Skeletal muscle satellite cell (primary cell): ENCODE data around the gene ASGR1.
"Not testable (repeated sequence)": the region's sequence is repeated elsewhere in the genome, so short reads cannot be mapped to it uniquely, and the experiment has no call there.

ENCODE experiments used
- H3K27me3 ChIP-seq: 2 replicates; pipeline ENCODE4 v1.7.0; 2013; ENCODE audit warnings: low read length; ENCODE audit not compliant: control insufficient read depth, insufficient read depth
- H3K36me3 ChIP-seq: 2 replicates; pipeline ENCODE4 v1.7.0; 2013; ENCODE audit warnings: mild to moderate bottlenecking, control low read depth, low read length; ENCODE audit not compliant: insufficient read depth
- H3K4me1 ChIP-seq: 2 replicates; pipeline ENCODE4 v1.7.0; 2013; ENCODE audit warnings: low read length; ENCODE audit not compliant: control insufficient read depth, insufficient read depth
- H3K4me2 ChIP-seq: 2 replicates; pipeline ENCODE4 v1.7.0; 2013; ENCODE audit warnings: mild to moderate bottlenecking, low read length
- H3K4me3 ChIP-seq: 2 replicates; pipeline ENCODE4 v1.7.0; 2013; ENCODE audit warnings: low read length
- H3K9ac ChIP-seq: 2 replicates; pipeline ENCODE4 v1.7.0; 2013; ENCODE audit warnings: mild to moderate bottlenecking, low read depth, low read length, moderate library complexity
- H3K9me3 ChIP-seq: replicated peaks from 2 replicates; pipeline ENCODE4 v1.7.0; 2013; ENCODE audit warnings: mild to moderate bottlenecking, control low read depth, low read length

The ASGR1 gene

GRCh38 chr17:7169565-7169908, 9.6 kb downstream of the ASGR1 start:
- H3K9ac ChIP-seq, H3K9me3 ChIP-seq, H3K27me3 ChIP-seq, H3K4me1 ChIP-seq, H3K4me2 ChIP-seq, H3K36me3 ChIP-seq, H3K4me3 ChIP-seq: not testable (repeated sequence)

- H3K9me3 ChIP-seq: not testable (repeated sequence)
Observed at GRCh38 chr17:7168841-7169564, 10.2 kb downstream of the ASGR1 start.

GRCh38 chr17:7167832-7168231, 11.3 kb downstream of the ASGR1 start:
- peaks cover 7% of the 10 kb centered on the region for H3K4me1 ChIP-seq
- no peak overlapping the region for H3K4me3 ChIP-seq
- no peak overlapping the region for H3K9ac ChIP-seq

More at GRCh38 chr17:7168841-7169564, 10.2 kb downstream of the ASGR1 start:
- H3K9ac ChIP-seq, H3K4me2 ChIP-seq, H3K4me3 ChIP-seq, H3K4me1 ChIP-seq, H3K36me3 ChIP-seq, H3K27me3 ChIP-seq: not testable (repeated sequence)

GRCh38 chr17:7166873-7167272, 12.3 kb downstream of the ASGR1 start:
- Histone ChIP-seq H3K4me2 (no peak overlapping the region), H3K9me3 (peaks cover 3% of the 10 kb centered on the region), H3K36me3 (no peaks in the 10 kb centered on the region), H3K27me3 (peaks cover 6% of the 10 kb centered on the region), H3K4me3 (no peak overlapping the region), H3K9ac (no peak overlapping the region), H3K4me1 (peaks cover 7% of the 10 kb centered on the region)

More at GRCh38 chr17:7167832-7168231, 11.3 kb downstream of the ASGR1 start:
- peaks cover 3% of the 10 kb centered on the region for H3K9me3 ChIP-seq
- H3K27me3 ChIP-seq: peaks cover 3% of the 10 kb centered on the region
- no peaks in the 10 kb centered on the region for H3K36me3 ChIP-seq
- H3K4me2 ChIP-seq: no peak overlapping the region

- not testable (repeated sequence) for H3K9me3 ChIP-seq, H3K4me3 ChIP-seq, H3K36me3 ChIP-seq, H3K4me2 ChIP-seq, H3K4me1 ChIP-seq, H3K9ac ChIP-seq
- H3K27me3 ChIP-seq: peaks cover 40% of the 10 kb centered on the region
Observed at GRCh38 chr17:7159571-7159970, 19.6 kb downstream of the ASGR1 start.

- H3K27me3 ChIP-seq: peaks cover 46% of the 10 kb centered on the region
Observed at GRCh38 chr17:7158424-7158823, 20.7 kb downstream of the ASGR1 start.

GRCh38 chr17:7156342-7156940, 22.7 kb downstream of the ASGR1 start:
- Histone ChIP-seq H3K9ac (no peak overlapping the region), H3K4me3 (no peak overlapping the region), H3K4me1 (no peaks in the 10 kb centered on the region), H3K36me3 (no peaks in the 10 kb centered on the region), H3K27me3 (peaks cover 59% of the 10 kb centered on the region), H3K9me3 (no peaks in the 10 kb centered on the region), H3K4me2 (no peak overlapping the region)

More at GRCh38 chr17:7158424-7158823, 20.7 kb downstream of the ASGR1 start:
- H3K4me3 ChIP-seq, H3K36me3 ChIP-seq, H3K4me2 ChIP-seq, H3K9ac ChIP-seq, H3K4me1 ChIP-seq, H3K9me3 ChIP-seq: not testable (repeated sequence)

GRCh38 chr17:7147772-7148171, 31.4 kb downstream of the ASGR1 start:
- H3K4me3 ChIP-seq: no peak overlapping the region
- no peak overlapping the region for H3K9ac ChIP-seq
- H3K27me3 ChIP-seq: peaks cover 53% of the 10 kb centered on the region
- no peaks in the 10 kb centered on the region for H3K4me1 ChIP-seq
- H3K36me3 ChIP-seq: no peaks in the 10 kb centered on the region
- no peak overlapping the region for H3K4me2 ChIP-seq
- H3K9me3 ChIP-seq: no peaks in the 10 kb centered on the region

- H3K36me3 ChIP-seq: no peaks in the 10 kb centered on the region
- H3K9ac ChIP-seq: no peak overlapping the region
- peaks cover 54% of the 10 kb centered on the region for H3K27me3 ChIP-seq
- no peak overlapping the region for H3K4me3 ChIP-seq
- no peaks in the 10 kb centered on the region for H3K4me1 ChIP-seq
- H3K9me3 ChIP-seq: no peaks in the 10 kb centered on the region
- H3K4me2 ChIP-seq: no peak overlapping the region
Observed at GRCh38 chr17:7146115-7146514, 33.1 kb downstream of the ASGR1 start.

GRCh38 chr17:7144213-7144612, 35.0 kb downstream of the ASGR1 start:
- H3K4me1 ChIP-seq: no peaks in the 10 kb centered on the region
- H3K9me3 ChIP-seq: no peaks in the 10 kb centered on the region
- no peak overlapping the region for H3K4me3 ChIP-seq
- H3K4me2 ChIP-seq: no peak overlapping the region
- no peaks in the 10 kb centered on the region for H3K36me3 ChIP-seq
- peaks cover 66% of the 10 kb centered on the region for H3K27me3 ChIP-seq
- no peak overlapping the region for H3K9ac ChIP-seq

GRCh38 chr17:7141824-7142223, 37.3 kb downstream of the ASGR1 start:
- Histone ChIP-seq H3K4me2 (no peak overlapping the region), H3K36me3 (no peaks in the 10 kb centered on the region), H3K27me3 (peaks cover 74% of the 10 kb centered on the region), H3K4me3 (no peak overlapping the region), H3K4me1 (no peaks in the 10 kb centered on the region), H3K9ac (no peak overlapping the region), H3K9me3 (no peaks in the 10 kb centered on the region)

- Histone ChIP-seq H3K4me2 (no peak overlapping the region), H3K9me3 (no peaks in the 10 kb centered on the region), H3K4me1 (no peaks in the 10 kb centered on the region), H3K4me3 (no peak overlapping the region), H3K9ac (no peak overlapping the region), H3K36me3 (no peaks in the 10 kb centered on the region), H3K27me3 (peaks cover 62% of the 10 kb centered on the region)
Observed at GRCh38 chr17:7139400-7139799, 39.8 kb downstream of the ASGR1 start.
